DOHH2 (cell line): ENCODE measurements around the gene ELOVL3.
A peak's percentile ranks its signal among the peaks of the same experiment; 100 is the strongest.

Source experiments
- H3F3A ChIP-seq: fragments of 200-600 bp; sonication (generic), shearing (Covaris generic); 2 replicates; pipeline ENCODE4 v1.6.0; 2016; ENCODE audit warnings: antibody characterized with exemption, mild to moderate bottlenecking; ENCODE audit not compliant: control insufficient read depth, insufficient read depth
- H3K27ac ChIP-seq: fragments of 200-600 bp; sonication (generic); 2 replicates; pipeline ENCODE4 v1.5.1; 2014; ENCODE audit warnings: low read depth, mild to moderate bottlenecking, low read length, moderate library complexity
- H3K27me3 ChIP-seq: fragments of 200-600 bp; sonication (generic); 2 replicates; pipeline ENCODE4 v1.6.1; 2014; ENCODE audit warnings: mild to moderate bottlenecking, low read length, mixed read lengths; ENCODE audit not compliant: control insufficient read depth
- H3K36me3 ChIP-seq: fragments of 200-600 bp; sonication (generic); 2 replicates; pipeline ENCODE4 v1.6.1; 2014; ENCODE audit warnings: mild to moderate bottlenecking, low read length, moderate library complexity, mixed read lengths; ENCODE audit not compliant: control insufficient read depth
- H3K4me1 ChIP-seq: fragments of 200-600 bp; sonication (generic); 2 replicates; pipeline ENCODE4 v1.6.1; 2014; ENCODE audit warnings: mild to moderate bottlenecking, low read length, mixed read lengths; ENCODE audit not compliant: control insufficient read depth
- H3K4me2 ChIP-seq: fragments of 200-600 bp; sonication (generic); 2 replicates; pipeline ENCODE4 v1.6.0; 2014; ENCODE audit warnings: mild to moderate bottlenecking, low read length, moderate library complexity
- H3K4me3 ChIP-seq: fragments of 200-600 bp; sonication (generic); 2 replicates; pipeline ENCODE4 v1.5.1; 2014; ENCODE audit warnings: mild to moderate bottlenecking, low read length, mixed read lengths
- H3K79me2 ChIP-seq: fragments of 200-600 bp; sonication (generic); 2 replicates; pipeline ENCODE4 v1.6.1; 2014; ENCODE audit warnings: mild to moderate bottlenecking, low read length, mixed read lengths; ENCODE audit not compliant: control insufficient read depth
- H3K9me2 ChIP-seq: fragments of 200-600 bp; sonication (generic); replicated peaks from 2 replicates; pipeline ENCODE4 v1.6.1; 2014; ENCODE audit warnings: mild to moderate bottlenecking, low read length, mixed read lengths; ENCODE audit not compliant: control insufficient read depth
- H3K9me3 ChIP-seq: fragments of 200-600 bp; sonication (generic); 2 replicates; pipeline ENCODE4 v1.6.1; 2014; ENCODE audit warnings: antibody characterized with exemption, low read length, mixed read lengths; ENCODE audit not compliant: control insufficient read depth, insufficient read depth
- H4K20me1 ChIP-seq: fragments of 200-600 bp; sonication (generic); 2 replicates; pipeline ENCODE4 v1.6.0; 2014; ENCODE audit warnings: low read depth, mild to moderate bottlenecking, antibody characterized with exemption, low read length, moderate library complexity; ENCODE audit not compliant: control insufficient read depth, insufficient read depth
- CTCF ChIP-seq: fragments of 200-600 bp; sonication (generic); IDR thresholded peaks from one replicate; pipeline ENCODE4 v1.5.1; 2014; ENCODE audit warnings: antibody characterized with exemption, mild to moderate bottlenecking, low read depth, low read length; ENCODE audit not compliant: poor library complexity, severe bottlenecking
- EZH2phosphoT487 ChIP-seq: fragments of 200-600 bp; sonication (generic); IDR thresholded peaks from 2 replicates; pipeline ENCODE4 v1.6.1; 2017; ENCODE audit warnings: borderline replicate concordance, mild to moderate bottlenecking, antibody characterized with exemption, low read length, moderate library complexity, mixed read lengths

Gene ELOVL3

GRCh38 chr10:102220612-102221011 is 5.5 kb upstream of the ELOVL3 start:
- Histone ChIP-seq H3K79me2 (no peaks in the 10 kb centered on the region), H3K27me3 (peaks cover 13% of the 10 kb centered on the region), H3K4me3 (no peak overlapping the region), H3K4me2 (no peak overlapping the region), H3K27ac (no peak overlapping the region), H3K4me1 (no peaks in the 10 kb centered on the region), H3K36me3 (no peaks in the 10 kb centered on the region), H4K20me1 (no peaks in the 10 kb centered on the region), H3K9me2 (no peaks in the 10 kb centered on the region), H3F3A (no peaks in the 10 kb centered on the region), H3K9me3 (no peaks in the 10 kb centered on the region)
- no peak for TF ChIP-seq CTCF
- no peak for TF ChIP-seq EZH2phosphoT487

GRCh38 chr10:102222797-102223196 is 3.3 kb upstream of the ELOVL3 start:
- Histone ChIP-seq H3K4me2 (no peak overlapping the region), H3K9me2 (no peaks in the 10 kb centered on the region), H3K27me3 (peaks cover 21% of the 10 kb centered on the region), H3F3A (no peaks in the 10 kb centered on the region), H3K9me3 (no peaks in the 10 kb centered on the region), H4K20me1 (no peaks in the 10 kb centered on the region), H3K36me3 (no peaks in the 10 kb centered on the region), H3K4me1 (peaks cover 8% of the 10 kb centered on the region), H3K27ac (no peak overlapping the region), H3K4me3 (no peak overlapping the region), H3K79me2 (no peaks in the 10 kb centered on the region)
- no peak for TF ChIP-seq CTCF
- no peak for TF ChIP-seq EZH2phosphoT487

GRCh38 chr10:102226542-102226870 is 407 bp downstream of the ELOVL3 start:
- Histone ChIP-seq H4K20me1 (no peaks in the 10 kb centered on the region), H3K36me3 (no peaks in the 10 kb centered on the region), H3K4me3 (no peak overlapping the region), H3K27ac (no peak overlapping the region), H3K4me1 (peaks cover 26% of the 10 kb centered on the region), H3F3A (no peaks in the 10 kb centered on the region), H3K27me3 (peaks cover 38% of the 10 kb centered on the region), H3K9me2 (no peaks in the 10 kb centered on the region), H3K79me2 (no peaks in the 10 kb centered on the region), H3K4me2 (peak overlapping the region; percentile 30), H3K9me3 (no peaks in the 10 kb centered on the region)
- TF ChIP-seq CTCF, result no peak
- no peak for TF ChIP-seq EZH2phosphoT487

GRCh38 chr10:102227050-102227449 is 951 bp downstream of the ELOVL3 start:
- no peaks in the 10 kb centered on the region for H3K36me3 ChIP-seq
- H3K4me3 ChIP-seq, result no peak overlapping the region
- H3K4me1 ChIP-seq, result peaks cover 28% of the 10 kb centered on the region
- no peaks in the 10 kb centered on the region for H3K79me2 ChIP-seq
- H3K4me2 ChIP-seq, result no peak overlapping the region
- H3K9me2 ChIP-seq, result no peaks in the 10 kb centered on the region
- H3K9me3 ChIP-seq, result no peaks in the 10 kb centered on the region
- H3K27me3 ChIP-seq, result peaks cover 41% of the 10 kb centered on the region
- TF ChIP-seq CTCF, result no peak
- TF ChIP-seq EZH2phosphoT487, result no peak
- H3F3A ChIP-seq, result no peaks in the 10 kb centered on the region
- no peak overlapping the region for H3K27ac ChIP-seq
- H4K20me1 ChIP-seq, result no peaks in the 10 kb centered on the region
